Activated CD8-positive, alpha-beta T cell treated with anti-CD3 and anti-CD28 coated beads for 36 hours (primary cell): ENCODE data around the gene LOXL3. TPM values are rescaled to one million over a fixed set of nuclear protein-coding genes. Genes with fewer than 3 reads are reported as not detected.

Source experiments
- ATAC-seq: fragments of 200-7000 bp; cut with Tn5 transposase; one replicate; pipeline ENCODE4 v1.10.0; 2021; ENCODE audit warnings: mild to moderate bottlenecking, moderate library complexity
- CTCF ChIA-PET: fragments of 350-600 bp; sonication (Branson Sonifier 250); formaldehyde crosslinking; loops from one replicate; lab custom pipeline; 2021; ENCODE audit warnings: antibody characterized with exemption; lab: Charles Lee
- POLR2A ChIA-PET: fragments of 350-600 bp; sonication (Branson Sonifier 250); formaldehyde crosslinking; loops from one replicate; lab custom pipeline; 2021; ENCODE audit warnings: antibody characterized with exemption; lab: Charles Lee
- DNase-seq: peaks from one replicate; pipeline ENCODE4 v3.0.0-alpha.2; 2020
- H3K27ac Mint-ChIP-seq: one replicate; pipeline ENCODE4 v1.8.0; 2021; ENCODE audit warnings: mild to moderate bottlenecking, mixed read lengths
- H3K27me3 Mint-ChIP-seq: one replicate; pipeline ENCODE4 v1.8.0; 2021; ENCODE audit warnings: mixed read lengths
- H3K36me3 Mint-ChIP-seq: one replicate; pipeline ENCODE4 v1.8.0; 2021; ENCODE audit warnings: low read depth, mixed read lengths
- H3K4me1 Mint-ChIP-seq: one replicate; pipeline ENCODE4 v1.8.0; 2021; ENCODE audit warnings: low read depth, mixed read lengths
- H3K4me3 Mint-ChIP-seq: one replicate; pipeline ENCODE4 v1.8.0; 2021; ENCODE audit warnings: mild to moderate bottlenecking, moderate library complexity, mixed read lengths
- H3K9me3 Mint-ChIP-seq: one replicate; pipeline ENCODE4 v1.8.0; 2021; ENCODE audit warnings: mixed read lengths
- intact Hi-C: fragments of 100-400 bp; cut with micrococcal nuclease; formaldehyde crosslinking; loops from one replicate; pipeline ENCODE4 v1.10.0; 2022
- total RNA-seq, 2 experiments: library from RNA; stranded (reverse); gene quantifications; one replicate each; pipeline ENCODE4 v1.2.3, GENCODE V29; 2021
- TF ChIP-seq, protein P1 (sequence below): fragments of 200-600 bp; IDR thresholded peaks from one replicate; pipeline ENCODE4 v1.8.0; 2022; ENCODE audit warnings: antibody characterized with exemption, mild to moderate bottlenecking

LOXL3 gene
- total RNA-seq, 2 experiments from 2014 or later = 0.38 to 0.60 TPM

- Mint-ChIP-seq H3K36me3 (peaks cover 46% of the 10 kb centered on the region), H3K4me3 (peak overlapping the region; percentile 26), H3K4me1 (peaks cover 31% of the 10 kb centered on the region), H3K27me3 (no peaks in the 10 kb centered on the region), H3K9me3 (no peaks in the 10 kb centered on the region), H3K27ac (peak overlapping the region; percentile 67)
- CTCF ChIA-PET = interaction anchor here (0.7 to 6.4 kb wide), 25 partner anchors 10 to 197 kb away, joined by 3 to 54 read pairs (median 4); partner anchors contain the start of genes CCDC142, INO80B, LBX2 and MRPL53
- intact Hi-C loops = loop anchor here (5.0 kb wide), 2 partner anchors 50 to 55 kb away; partner anchors contain the start of genes CCDC142 and TTC31
- no peak for DNase-seq
- no peak for ATAC-seq
- TF ChIP-seq, protein P1, sequence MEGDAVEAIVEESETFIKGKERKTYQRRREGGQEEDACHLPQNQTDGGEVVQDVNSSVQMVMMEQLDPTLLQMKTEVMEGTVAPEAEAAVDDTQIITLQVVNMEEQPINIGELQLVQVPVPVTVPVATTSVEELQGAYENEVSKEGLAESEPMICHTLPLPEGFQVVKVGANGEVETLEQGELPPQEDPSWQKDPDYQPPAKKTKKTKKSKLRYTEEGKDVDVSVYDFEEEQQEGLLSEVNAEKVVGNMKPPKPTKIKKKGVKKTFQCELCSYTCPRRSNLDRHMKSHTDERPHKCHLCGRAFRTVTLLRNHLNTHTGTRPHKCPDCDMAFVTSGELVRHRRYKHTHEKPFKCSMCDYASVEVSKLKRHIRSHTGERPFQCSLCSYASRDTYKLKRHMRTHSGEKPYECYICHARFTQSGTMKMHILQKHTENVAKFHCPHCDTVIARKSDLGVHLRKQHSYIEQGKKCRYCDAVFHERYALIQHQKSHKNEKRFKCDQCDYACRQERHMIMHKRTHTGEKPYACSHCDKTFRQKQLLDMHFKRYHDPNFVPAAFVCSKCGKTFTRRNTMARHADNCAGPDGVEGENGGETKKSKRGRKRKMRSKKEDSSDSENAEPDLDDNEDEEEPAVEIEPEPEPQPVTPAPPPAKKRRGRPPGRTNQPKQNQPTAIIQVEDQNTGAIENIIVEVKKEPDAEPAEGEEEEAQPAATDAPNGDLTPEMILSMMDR = no peak
- POLR2A ChIA-PET = interaction anchor here (0.9 to 4.1 kb wide), 8 partner anchors 12 to 75 kb away, joined by 3 to 38 read pairs (median 4); partner anchors contain the start of genes CCDC142, DOK1, LOXL3 and TTC31
Measured at GRCh38 chr2:74532222-74532621, 21.5 kb downstream of the LOXL3 start.

GRCh38 chr2:74531666-74532065, 22.1 kb downstream of the LOXL3 start:
- ChIA-PET POLR2A (interaction anchor here (0.9 to 4.1 kb wide), 8 partner anchors 11 to 136 kb away, joined by 3 to 38 read pairs (median 4); partner anchors contain the start of genes CCDC142, DOK1, LOXL3 and TTC31), CTCF (interaction anchor here (0.7 to 6.4 kb wide), 30 partner anchors 8 to 196 kb away, joined by 3 to 54 read pairs (median 4); partner anchors contain the start of genes C2orf81, CCDC142, INO80B and LBX2)
- intact Hi-C loops = loop anchor here (5.0 kb wide), 2 partner anchors 49 to 56 kb away; partner anchors contain the start of genes CCDC142 and TTC31
- H3K4me3 Mint-ChIP-seq = peak overlapping the region; percentile 98
- H3K27me3 Mint-ChIP-seq = no peaks in the 10 kb centered on the region
- H3K36me3 Mint-ChIP-seq = peaks cover 52% of the 10 kb centered on the region
- peak overlapping the region; percentile 67 for H3K27ac Mint-ChIP-seq
- DNase-seq (no peak), ATAC-seq (no peak)
- H3K4me1 Mint-ChIP-seq = peaks cover 36% of the 10 kb centered on the region
- H3K9me3 Mint-ChIP-seq = no peaks in the 10 kb centered on the region
- TF ChIP-seq, protein P1 = no peak

- TF ChIP-seq, protein P1 = no peak
- Mint-ChIP-seq H3K36me3 (peaks cover 62% of the 10 kb centered on the region), H3K27ac (peak overlapping the region; percentile 93), H3K4me1 (peaks cover 40% of the 10 kb centered on the region), H3K27me3 (no peaks in the 10 kb centered on the region), H3K4me3 (peak overlapping the region; percentile 98), H3K9me3 (no peaks in the 10 kb centered on the region)
- DNase-seq (peak; percentile 74), ATAC-seq (peak; percentile 40)
- ChIA-PET POLR2A (interaction anchor here (0.7 to 4.1 kb wide), 12 partner anchors 22 to 135 kb away, joined by 3 to 38 read pairs (median 3); partner anchors contain the start of genes CCDC142, INO80B, PCGF1 and TTC31), CTCF (interaction anchor here (0.7 to 6.4 kb wide), 22 partner anchors 8 to 109 kb away, joined by 3 to 54 read pairs (median 4); partner anchors contain the start of genes C2orf81, CCDC142, LBX2 and TTC31)
- intact Hi-C loops = loop anchor here (5.0 kb wide), 2 partner anchors 48 to 57 kb away; partner anchors contain the start of genes CCDC142 and TTC31
Measured at GRCh38 chr2:74530239-74531187, 23.2 kb downstream of the LOXL3 start.

GRCh38 chr2:74529357-74530238, 24.1 kb downstream of the LOXL3 start, which contains the start of the genes AUP1 and HTRA2:
AUP1 (minus strand) TSS chr2:74529706; CDS start chr2:74529629, 77 bp downstream.
HTRA2 (plus strand) TSS chr2:74529933; CDS start chr2:74530007, 74 bp downstream.
- Mint-ChIP-seq H3K27ac (peak within 1 kb of the TSS; percentile 93), H3K4me3 (peak within 1 kb of the TSS; percentile 98), H3K27me3 (no peaks in the 10 kb centered on the region), H3K9me3 (no peaks in the 10 kb centered on the region), H3K36me3 (peaks cover 68% of the 10 kb centered on the region), H3K4me1 (peaks cover 40% of the 10 kb centered on the region)
- CTCF ChIA-PET = interaction anchor here (0.9 to 6.4 kb wide), 9 partner anchors 9 to 72 kb away, joined by 3 to 54 read pairs (median 6); partner anchors contain the start of genes CCDC142, TTC31 and WBP1
- POLR2A ChIA-PET = interaction anchor here (0.6 to 4.1 kb wide), 18 partner anchors 9 to 792 kb away, joined by 3 to 38 read pairs (median 4); partner anchors contain the start of genes CCDC142, INO80B, PCGF1 and TTC31
- ATAC-seq (peak; percentile 86), DNase-seq (peak; percentile 98)
- intact Hi-C loops = loop anchor here (5.0 kb wide), 2 partner anchors 47 to 58 kb away; partner anchors contain the start of genes CCDC142 and TTC31
- TF ChIP-seq, protein P1 = no peak
